Activated CD4-positive, alpha-beta T cell treated with anti-CD3 and anti-CD28 coated beads, Interleukin-2, amount 50 U/mL, for 48 hours (primary cell): ENCODE measurements around the gene VTA1.
"Not testable (repeated sequence)": the region's sequence is repeated elsewhere in the genome, so short reads cannot be mapped to it uniquely, and the experiment has no call there.

Experiments
- DNase-seq, 2 experiments: peaks; one replicate each; pipeline ENCODE4 v3.0.0-alpha.2; 2020

VTA1 gene

GRCh38 chr6:142229518-142230270 lies 82.6 kb downstream of the VTA1 start:
- DNase-seq, result not testable (repeated sequence)

DNA sequence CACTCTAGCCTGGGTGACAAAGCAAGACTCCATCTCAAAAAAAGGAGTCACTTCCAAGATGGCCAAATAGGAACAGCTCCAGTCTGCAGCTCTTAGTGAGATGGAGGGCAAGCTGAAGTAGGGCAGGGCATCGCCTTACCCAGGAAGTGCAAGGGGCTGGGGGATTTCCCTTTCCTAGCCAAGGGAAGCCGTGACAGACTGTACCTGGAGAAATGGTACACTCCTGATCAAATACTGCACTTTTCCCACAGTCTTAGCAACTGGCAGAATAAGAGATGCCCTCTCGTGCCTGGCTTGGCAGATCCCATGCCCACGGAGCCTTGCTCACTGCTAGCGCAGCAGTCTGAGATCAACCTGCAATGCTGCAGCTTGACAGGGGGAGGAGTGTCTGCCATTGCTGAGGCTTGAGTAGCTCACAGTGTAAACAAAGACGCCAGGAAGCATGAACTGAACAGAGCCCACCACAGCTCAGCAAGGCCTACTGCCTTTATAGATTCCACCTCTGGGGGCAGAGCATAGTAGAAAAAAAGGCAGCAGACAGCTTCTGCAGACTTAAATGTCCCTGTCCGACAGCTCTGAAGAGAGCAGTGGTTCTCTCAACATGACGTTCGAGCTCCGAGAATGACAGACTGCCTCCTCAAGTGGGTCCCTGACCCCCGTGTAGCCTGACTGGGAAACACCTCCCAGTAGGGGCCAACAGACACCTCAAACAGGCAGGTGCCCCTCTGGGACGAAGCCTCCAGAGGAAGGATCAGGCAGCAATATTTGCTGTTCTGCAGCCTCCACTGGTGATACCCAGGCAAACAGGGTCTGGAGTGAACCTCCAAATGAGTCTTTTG lies 85.4 kb downstream of the VTA1 start:
- peak; percentile 6 to 18 for DNase-seq

- no peak for DNase-seq
Measured at GRCh38 chr6:142233945-142234682, 87.1 kb downstream of the VTA1 start.

GRCh38 chr6:142235272-142235671 lies 88.2 kb downstream of the VTA1 start:
- no peak for DNase-seq

- no peak for DNase-seq
Measured at GRCh38 chr6:142235791-142236190, 88.7 kb downstream of the VTA1 start.

- no peak for DNase-seq
Measured at GRCh38 chr6:142236691-142237090, 89.6 kb downstream of the VTA1 start.

GRCh38 chr6:142238881-142239280 lies 91.8 kb downstream of the VTA1 start:
- no peak for DNase-seq

- no peak for DNase-seq
Measured at GRCh38 chr6:142240179-142240578, 93.1 kb downstream of the VTA1 start.

- no peak for DNase-seq
Measured at GRCh38 chr6:142241061-142241460, 94.0 kb downstream of the VTA1 start.

GRCh38 chr6:142242269-142242668 lies 95.2 kb downstream of the VTA1 start:
- DNase-seq, result no peak

DNA sequence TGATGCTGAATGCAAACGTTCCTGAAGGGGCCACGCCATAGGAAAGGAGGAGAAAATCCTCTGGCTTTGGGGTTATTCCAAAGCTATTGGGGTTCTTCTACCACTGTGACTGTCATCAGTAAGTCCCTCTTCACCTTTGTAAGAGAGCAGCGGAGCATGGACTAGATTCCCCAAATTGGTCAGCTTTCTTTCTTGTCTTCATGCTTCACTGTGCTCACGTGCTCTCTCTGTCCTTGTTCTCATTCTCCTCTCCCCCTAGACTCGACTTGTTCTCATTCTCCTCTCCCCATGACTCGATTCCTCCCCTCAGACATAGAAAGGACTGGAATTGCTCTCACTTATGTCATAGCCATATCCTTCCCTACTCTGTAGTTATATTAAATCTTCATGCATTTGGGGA lies 99.9 kb downstream of the VTA1 start:
- no peak for DNase-seq

GRCh38 chr6:142249266-142249665 lies 102.2 kb downstream of the VTA1 start:
- no peak for DNase-seq

DNA sequence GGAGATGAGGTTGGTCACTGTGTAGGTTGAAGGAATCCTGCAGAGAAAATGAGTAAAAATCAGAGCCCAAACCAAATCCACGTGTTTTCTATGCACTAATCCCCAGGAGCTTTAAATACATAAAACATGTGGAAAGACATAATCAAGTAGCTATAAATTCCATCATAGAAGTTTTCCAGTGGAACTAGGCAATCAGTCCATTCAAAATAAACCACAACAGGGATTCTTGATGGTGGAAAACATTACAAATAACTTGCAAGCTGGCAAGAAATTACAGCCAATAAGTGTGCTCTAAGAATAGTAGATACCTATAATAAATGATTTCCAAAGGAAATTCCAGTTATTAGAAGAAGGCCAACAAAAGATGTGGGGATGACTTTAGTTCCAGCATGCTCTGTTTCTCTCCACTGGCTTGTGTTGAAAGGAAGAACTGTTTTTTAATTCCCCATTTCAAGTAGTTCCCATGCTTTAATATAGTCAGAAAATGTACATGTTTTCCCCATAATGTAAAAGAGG lies 104.9 kb downstream of the VTA1 start:
- DNase-seq, result no peak

GRCh38 chr6:142254513-142254912 lies 107.5 kb downstream of the VTA1 start:
- DNase-seq, result no peak

DNA sequence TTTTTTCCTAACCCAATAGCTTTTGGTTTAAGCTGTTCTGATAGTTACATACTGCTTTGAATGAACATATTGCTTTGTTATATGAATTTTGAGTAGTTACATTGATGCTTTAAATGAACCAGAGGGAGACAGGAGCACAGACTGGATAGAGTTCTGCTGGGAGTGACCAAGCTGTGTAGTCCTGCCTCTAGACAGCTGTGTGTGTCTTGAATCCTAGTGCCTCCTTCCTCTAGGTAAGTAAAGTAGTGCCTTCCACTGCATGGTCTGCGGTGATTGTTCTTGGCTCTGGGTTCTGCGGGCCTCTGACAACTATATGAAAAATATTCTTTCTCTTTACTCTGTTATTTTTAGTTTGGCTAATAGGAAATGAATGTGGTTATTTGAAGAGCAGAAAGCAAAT lies 108.7 kb downstream of the VTA1 start:
- no peak for DNase-seq

GRCh38 chr6:142258305-142258704 lies 111.2 kb downstream of the VTA1 start:
- no peak for DNase-seq

DNA sequence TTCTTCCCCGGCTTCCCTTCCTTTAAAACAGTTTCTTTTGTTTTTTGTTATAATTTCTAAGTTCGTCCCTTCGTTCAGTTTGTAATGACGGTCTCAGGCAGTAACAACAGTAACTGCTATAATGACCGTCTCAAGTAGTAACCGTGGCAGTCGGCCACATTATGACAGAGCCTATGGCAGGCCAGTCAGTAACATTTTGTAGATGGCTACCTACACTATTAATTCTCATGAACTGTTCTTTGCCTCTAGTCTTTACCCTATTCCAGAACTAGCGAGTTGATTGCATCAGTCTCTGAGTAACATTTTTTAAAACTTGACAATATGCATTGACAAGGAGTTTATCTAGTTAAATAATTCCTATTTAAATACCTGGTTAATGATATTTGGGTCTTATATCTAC lies 111.7 kb downstream of the VTA1 start:
- no peak for DNase-seq

DNA sequence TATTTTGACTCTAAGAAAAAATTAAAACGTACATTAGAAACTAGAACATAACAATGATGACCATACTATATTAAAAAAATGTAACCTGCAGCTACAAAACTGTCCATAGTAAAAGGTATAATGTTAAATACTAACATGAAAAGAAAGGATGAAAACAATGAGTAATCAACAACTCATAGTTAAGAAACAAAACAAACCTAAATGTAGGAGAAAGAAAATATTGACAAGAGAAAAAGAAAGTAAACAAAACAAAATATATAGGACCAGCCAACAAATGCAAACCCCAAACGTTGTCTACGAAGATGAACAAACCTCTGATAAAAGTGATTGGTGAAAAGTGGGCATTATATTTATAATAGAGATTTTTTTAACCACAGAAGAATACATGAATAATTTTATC lies 113.7 kb downstream of the VTA1 start:
- DNase-seq, result no peak

DNA sequence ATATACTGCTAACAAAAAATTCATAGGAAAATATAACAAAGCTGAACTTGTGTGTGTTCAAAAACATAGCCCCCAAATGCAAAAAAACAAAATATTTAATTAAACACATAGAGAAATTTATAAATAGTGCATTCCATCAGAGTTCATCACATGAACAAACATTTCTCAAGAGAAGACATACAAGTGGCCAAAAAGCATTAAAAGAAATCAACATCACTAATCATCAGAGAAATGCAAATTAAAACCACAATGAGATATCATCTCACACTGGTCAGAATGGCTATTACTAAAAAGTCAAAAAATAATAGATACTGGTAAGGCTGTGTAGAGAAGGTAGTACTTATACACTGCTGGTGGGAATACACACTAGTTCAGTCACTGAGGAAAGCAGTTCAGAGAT lies 115.2 kb downstream of the VTA1 start:
- no peak for DNase-seq

- no peak for DNase-seq
Measured at GRCh38 chr6:142265476-142265875, 118.4 kb downstream of the VTA1 start.

GRCh38 chr6:142266060-142266459 lies 119.0 kb downstream of the VTA1 start:
- DNase-seq, result no peak

GRCh38 chr6:142271476-142271875 lies 124.4 kb downstream of the VTA1 start:
- DNase-seq, result no peak
